ENCODE measurements around the gene VPS52.
A peak's percentile ranks its signal among the peaks of the same experiment; 100 is the strongest.
"Not testable (repeated sequence)": the region's sequence is repeated elsewhere in the genome, so short reads cannot be mapped to it uniquely, and the experiment has no call there.

VPS52 gene

GRCh38 chr6:33251395-33252012 lies 20.2 kb downstream of the VPS52 start:
- DNase-seq (ENCODE audit: low read depth in 2 of 3, low spot score in 2 of 3), result no peak

GRCh38 chr6:33250731-33251130 lies 20.9 kb downstream of the VPS52 start:
- DNase-seq (ENCODE audit: low read depth in 2 of 3, low spot score in 2 of 3), result no peak

- DNase-seq (ENCODE audit: low read depth in 2 of 3, low spot score in 2 of 3), result no peak
Measured at GRCh38 chr6:33249732-33250630, 21.7 kb downstream of the VPS52 start.

- DNase-seq (ENCODE audit: low read depth in 2 of 3, low spot score in 2 of 3), result peak; percentile 80 to 95 (median 86)
Measured at GRCh38 chr6:33248932-33249731, 22.5 kb downstream of the VPS52 start.

- peak in 1 of 3 experiments; percentile 29 for DNase-seq (ENCODE audit: low read depth in 2 of 3, low spot score in 2 of 3)
Measured at GRCh38 chr6:33248643-33248931, 23.1 kb downstream of the VPS52 start.

GRCh38 chr6:33247977-33248642 lies 23.6 kb downstream of the VPS52 start:
- peak; percentile 77 to 91 (median 90) for DNase-seq (ENCODE audit: low read depth in 2 of 3, low spot score in 2 of 3)

- DNase-seq (ENCODE audit: low read depth in 2 of 3, low spot score in 2 of 3), result no peak
Measured at GRCh38 chr6:33243476-33243875, 28.2 kb downstream of the VPS52 start.

GRCh38 chr6:33241968-33242367 lies 29.7 kb downstream of the VPS52 start:
- no peak for DNase-seq (ENCODE audit: low read depth in 2 of 3, low spot score in 2 of 3)

GRCh38 chr6:33237741-33238140 lies 33.9 kb downstream of the VPS52 start:
- no peak for DNase-seq (ENCODE audit: low read depth in 2 of 3, low spot score in 2 of 3)

GRCh38 chr6:33236852-33237251 lies 34.8 kb downstream of the VPS52 start:
- DNase-seq (ENCODE audit: low read depth in 2 of 3, low spot score in 2 of 3), result no peak

GRCh38 chr6:33236328-33236727 lies 35.3 kb downstream of the VPS52 start:
- no peak for DNase-seq (ENCODE audit: low read depth in 2 of 3, low spot score in 2 of 3)

- no peak for DNase-seq (ENCODE audit: low read depth in 2 of 3, low spot score in 2 of 3)
Measured at GRCh38 chr6:33235221-33235634, 36.4 kb downstream of the VPS52 start.

GRCh38 chr6:33226503-33227120 lies 45.1 kb downstream of the VPS52 start:
- DNase-seq (ENCODE audit: low read depth in 2 of 3, low spot score in 2 of 3), result not testable (repeated sequence)

GRCh38 chr6:33217681-33218080 lies 54.0 kb downstream of the VPS52 start:
- no peak for DNase-seq (ENCODE audit: low read depth in 2 of 3, low spot score in 2 of 3)

- DNase-seq (ENCODE audit: low read depth in 2 of 3, low spot score in 2 of 3), result no peak
Measured at GRCh38 chr6:33217246-33217645, 54.4 kb downstream of the VPS52 start.

- DNase-seq (ENCODE audit: low read depth in 2 of 3, low spot score in 2 of 3), result no peak
Measured at GRCh38 chr6:33216117-33216649, 55.5 kb downstream of the VPS52 start.

- no peak for DNase-seq (ENCODE audit: low read depth in 2 of 3, low spot score in 2 of 3)
Measured at GRCh38 chr6:33215271-33216116, 56.2 kb downstream of the VPS52 start.

GRCh38 chr6:33213989-33214335 lies 57.7 kb downstream of the VPS52 start:
- no peak for DNase-seq (ENCODE audit: low read depth in 2 of 3, low spot score in 2 of 3)

GRCh38 chr6:33213166-33213988 lies 58.3 kb downstream of the VPS52 start:
- DNase-seq (ENCODE audit: low read depth in 2 of 3, low spot score in 2 of 3), result no peak

All from activated CD8-positive, alpha-beta memory T cell treated with anti-CD3 and anti-CD28 coated beads for 48 hours (primary cell).